ENCODE measurements around the gene CNGA2. TPM values are rescaled to one million over a fixed set of nuclear protein-coding genes. Genes with fewer than 3 reads are reported as not detected.

CNGA2 gene
- total RNA-seq, 1 experiment from 2014 or later, result not detected

GRCh38 chrX:151776181-151776731, 41.7 kb downstream of the CNGA2 start:
- Histone ChIP-seq H3K27me3 (replicated peaks; ENCODE audit: control insufficient read depth, insufficient read depth, low read length) (no peaks in the 10 kb centered on the region), H3K36me3 (ENCODE audit: control insufficient read depth, insufficient read depth, low read length) (no peaks in the 10 kb centered on the region), H3K4me1 (no peaks in the 10 kb centered on the region), H3K4me3 (ENCODE audit: low read depth, low read length) (no peak overlapping the region), H3K9me3 (no peaks in the 10 kb centered on the region)
- TF ChIP-seq, protein P1, sequence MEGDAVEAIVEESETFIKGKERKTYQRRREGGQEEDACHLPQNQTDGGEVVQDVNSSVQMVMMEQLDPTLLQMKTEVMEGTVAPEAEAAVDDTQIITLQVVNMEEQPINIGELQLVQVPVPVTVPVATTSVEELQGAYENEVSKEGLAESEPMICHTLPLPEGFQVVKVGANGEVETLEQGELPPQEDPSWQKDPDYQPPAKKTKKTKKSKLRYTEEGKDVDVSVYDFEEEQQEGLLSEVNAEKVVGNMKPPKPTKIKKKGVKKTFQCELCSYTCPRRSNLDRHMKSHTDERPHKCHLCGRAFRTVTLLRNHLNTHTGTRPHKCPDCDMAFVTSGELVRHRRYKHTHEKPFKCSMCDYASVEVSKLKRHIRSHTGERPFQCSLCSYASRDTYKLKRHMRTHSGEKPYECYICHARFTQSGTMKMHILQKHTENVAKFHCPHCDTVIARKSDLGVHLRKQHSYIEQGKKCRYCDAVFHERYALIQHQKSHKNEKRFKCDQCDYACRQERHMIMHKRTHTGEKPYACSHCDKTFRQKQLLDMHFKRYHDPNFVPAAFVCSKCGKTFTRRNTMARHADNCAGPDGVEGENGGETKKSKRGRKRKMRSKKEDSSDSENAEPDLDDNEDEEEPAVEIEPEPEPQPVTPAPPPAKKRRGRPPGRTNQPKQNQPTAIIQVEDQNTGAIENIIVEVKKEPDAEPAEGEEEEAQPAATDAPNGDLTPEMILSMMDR (IDR thresholded peaks at IDR 0.05; ENCODE audit: insufficient read depth in 1 of 2, low read depth in 1 of 2, low read length in 1 of 2, severe bottlenecking in 1 of 2, unreplicated experiment in 1 of 2), result no peak
- ChIA-PET POLR2A (no interaction called here), CTCF (no interaction called here)
- H3K9me3 Mint-ChIP-seq (ENCODE audit: unreplicated experiment), result no peaks in the 10 kb centered on the region
- no peak for DNase-seq
- intact Hi-C loops (cut with micrococcal nuclease; ENCODE audit: unreplicated experiment), result no loop called here
- H3K27me3 Mint-ChIP-seq (ENCODE audit: insufficient read depth, unreplicated experiment), result peaks cover 11% of the 10 kb centered on the region
- no peak overlapping the region for H3K27ac Mint-ChIP-seq (ENCODE audit: unreplicated experiment)
- H3K4me1 Mint-ChIP-seq (ENCODE audit: low read depth, unreplicated experiment), result no peaks in the 10 kb centered on the region
- H3K36me3 Mint-ChIP-seq (ENCODE audit: insufficient read depth, unreplicated experiment), result no peaks in the 10 kb centered on the region
- H3K4me3 Mint-ChIP-seq (ENCODE audit: unreplicated experiment), result no peak overlapping the region
- BruUV-seq (replicated peaks), result no TSS peak

- intact Hi-C loops (cut with micrococcal nuclease; ENCODE audit: unreplicated experiment), result no loop called here
- Histone ChIP-seq H3K27me3 (replicated peaks; ENCODE audit: control insufficient read depth, insufficient read depth, low read length) (no peaks in the 10 kb centered on the region), H3K9me3 (no peaks in the 10 kb centered on the region), H3K4me3 (ENCODE audit: low read depth, low read length) (no peak overlapping the region), H3K4me1 (no peaks in the 10 kb centered on the region), H3K36me3 (ENCODE audit: control insufficient read depth, insufficient read depth, low read length) (no peaks in the 10 kb centered on the region)
- CTCF ChIA-PET, result no interaction called here
- Mint-ChIP-seq H3K36me3 (ENCODE audit: insufficient read depth, unreplicated experiment) (no peaks in the 10 kb centered on the region), H3K27me3 (ENCODE audit: insufficient read depth, unreplicated experiment) (peaks cover 15% of the 10 kb centered on the region), H3K4me1 (ENCODE audit: low read depth, unreplicated experiment) (no peaks in the 10 kb centered on the region), H3K4me3 (ENCODE audit: unreplicated experiment) (no peak overlapping the region), H3K9me3 (ENCODE audit: unreplicated experiment) (no peaks in the 10 kb centered on the region), H3K27ac (ENCODE audit: unreplicated experiment) (no peak overlapping the region)
- TF ChIP-seq, protein P1 (IDR thresholded peaks at IDR 0.05; ENCODE audit: insufficient read depth in 1 of 2, low read depth in 1 of 2, low read length in 1 of 2, severe bottlenecking in 1 of 2, unreplicated experiment in 1 of 2), result no peak
- BruUV-seq (replicated peaks), result no TSS peak
- POLR2A ChIA-PET, result no interaction called here
- no peak for DNase-seq
Measured at GRCh38 chrX:151776936-151777335, 42.4 kb downstream of the CNGA2 start.

GRCh38 chrX:151779258-151779657, 44.7 kb downstream of the CNGA2 start:
- no peaks in the 10 kb centered on the region for H3K4me1 Mint-ChIP-seq (ENCODE audit: low read depth, unreplicated experiment)
- no peak overlapping the region for H3K4me3 Mint-ChIP-seq (ENCODE audit: unreplicated experiment)
- Histone ChIP-seq H3K4me3 (ENCODE audit: low read depth, low read length) (no peak overlapping the region), H3K9me3 (no peaks in the 10 kb centered on the region), H3K4me1 (no peaks in the 10 kb centered on the region), H3K27me3 (replicated peaks; ENCODE audit: control insufficient read depth, insufficient read depth, low read length) (no peaks in the 10 kb centered on the region), H3K36me3 (ENCODE audit: control insufficient read depth, insufficient read depth, low read length) (no peaks in the 10 kb centered on the region)
- no TSS peak for BruUV-seq (replicated peaks)
- intact Hi-C loops (cut with micrococcal nuclease; ENCODE audit: unreplicated experiment), result no loop called here
- TF ChIP-seq, protein P1 (IDR thresholded peaks at IDR 0.05; ENCODE audit: insufficient read depth in 1 of 2, low read depth in 1 of 2, low read length in 1 of 2, severe bottlenecking in 1 of 2, unreplicated experiment in 1 of 2), result no peak
- ChIA-PET CTCF (no interaction called here), POLR2A (no interaction called here)
- no peaks in the 10 kb centered on the region for H3K36me3 Mint-ChIP-seq (ENCODE audit: insufficient read depth, unreplicated experiment)
- peaks cover 23% of the 10 kb centered on the region for H3K27me3 Mint-ChIP-seq (ENCODE audit: insufficient read depth, unreplicated experiment)
- H3K27ac Mint-ChIP-seq (ENCODE audit: unreplicated experiment), result no peak overlapping the region
- no peak for DNase-seq
- H3K9me3 Mint-ChIP-seq (ENCODE audit: unreplicated experiment), result no peaks in the 10 kb centered on the region
